Right lobe of liver (tissue), 4 donors: ENCODE results near the gene CFAP20DC.

Experiments used
- POLR2A ChIP-seq: fragments of 450-650 bp; IDR thresholded peaks from one replicate; pipeline ENCODE4 v1.6.1; 2017; ENCODE audit warnings: antibody characterized with exemption, mild to moderate bottlenecking
- TF ChIP-seq, protein P1 (sequence below), 4 donors: fragments of 200-600 bp in 3 of 4; fragments of 450-650 bp in 1 of 4; IDR thresholded peaks; one replicate each; pipeline versions ENCODE4 v1.5.1 to v1.8.0; 2016 to 2022; ENCODE audit warnings: antibody characterized with exemption in 4 of 4, mild to moderate bottlenecking in 2 of 4
- donor health status: DM: no; HTN: no; CAD: no.
- donor health status: DM: no; HTN: no; CAD: no.
- donor health status: DM: no; HTN: yes; CAD: no.

DNA sequence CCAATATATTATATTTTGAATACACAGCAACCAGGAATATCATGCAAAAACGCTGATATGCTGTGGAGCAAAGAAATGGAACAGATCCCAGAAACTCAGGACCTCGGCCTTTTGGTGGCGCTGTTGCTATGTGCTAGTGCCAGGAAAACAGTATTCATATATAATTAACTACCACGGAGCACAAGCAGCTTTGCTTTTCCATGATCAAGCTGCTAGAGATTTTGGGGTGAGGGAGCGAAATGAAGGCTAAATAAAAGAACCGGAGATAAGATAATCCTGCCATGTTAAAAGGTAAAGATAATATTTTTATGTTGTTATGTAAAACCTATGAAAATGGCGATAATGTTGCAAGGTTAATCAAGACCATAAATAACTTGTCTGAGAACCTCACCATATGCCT is 225.5 kb downstream of the CFAP20DC start:
- TF ChIP-seq, protein P1, sequence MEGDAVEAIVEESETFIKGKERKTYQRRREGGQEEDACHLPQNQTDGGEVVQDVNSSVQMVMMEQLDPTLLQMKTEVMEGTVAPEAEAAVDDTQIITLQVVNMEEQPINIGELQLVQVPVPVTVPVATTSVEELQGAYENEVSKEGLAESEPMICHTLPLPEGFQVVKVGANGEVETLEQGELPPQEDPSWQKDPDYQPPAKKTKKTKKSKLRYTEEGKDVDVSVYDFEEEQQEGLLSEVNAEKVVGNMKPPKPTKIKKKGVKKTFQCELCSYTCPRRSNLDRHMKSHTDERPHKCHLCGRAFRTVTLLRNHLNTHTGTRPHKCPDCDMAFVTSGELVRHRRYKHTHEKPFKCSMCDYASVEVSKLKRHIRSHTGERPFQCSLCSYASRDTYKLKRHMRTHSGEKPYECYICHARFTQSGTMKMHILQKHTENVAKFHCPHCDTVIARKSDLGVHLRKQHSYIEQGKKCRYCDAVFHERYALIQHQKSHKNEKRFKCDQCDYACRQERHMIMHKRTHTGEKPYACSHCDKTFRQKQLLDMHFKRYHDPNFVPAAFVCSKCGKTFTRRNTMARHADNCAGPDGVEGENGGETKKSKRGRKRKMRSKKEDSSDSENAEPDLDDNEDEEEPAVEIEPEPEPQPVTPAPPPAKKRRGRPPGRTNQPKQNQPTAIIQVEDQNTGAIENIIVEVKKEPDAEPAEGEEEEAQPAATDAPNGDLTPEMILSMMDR (IDR thresholded peaks at IDR 0.05) = peak in 3 of 4 donors; percentile 37 to 48 (median 39)
- no peak for TF ChIP-seq POLR2A
